IPS DF 6.9 (cell line): Measurements from ENCODE around the gene TMEM258.

Source experiments
- DNase-seq: peaks from one replicate; pipeline ENCODE4 v3.0.0-alpha.2; 2013; ENCODE audit warnings: low read depth, low spot score
- H3K27ac ChIP-seq: one replicate; pipeline ENCODE4 v1.5.1; 2013; ENCODE audit warnings: low read length, control low read depth
- H3K27me3 ChIP-seq: 2 replicates; pipeline ENCODE4 v1.6.1; 2013; ENCODE audit warnings: mild to moderate bottlenecking, low read length; ENCODE audit not compliant: control insufficient read depth, insufficient read depth
- H3K36me3 ChIP-seq: 2 replicates; pipeline ENCODE4 v1.6.1; 2013; ENCODE audit warnings: low read length; ENCODE audit not compliant: control insufficient read depth, insufficient read depth
- H3K4me1 ChIP-seq: 2 replicates; pipeline ENCODE4 v1.6.1; 2013; ENCODE audit warnings: low read length; ENCODE audit not compliant: control insufficient read depth, insufficient read depth
- H3K4me3 ChIP-seq: 2 replicates; pipeline ENCODE4 v1.5.1; 2013; ENCODE audit warnings: mild to moderate bottlenecking, low read length
- H3K9me3 ChIP-seq: 2 replicates; pipeline ENCODE4 v1.6.1; 2013; ENCODE audit warnings: low read length, inconsistent platforms; ENCODE audit not compliant: control insufficient read depth, insufficient read depth
- WGBS: extraction: QIAGEN DNeasy Blood & Tissue Kit; methylation state at CpG from one replicate; pipeline ENCODE4 v1.1.7; 2013; ENCODE audit warnings: mixed read lengths, missing lambda C conversion rate; ENCODE audit not compliant: insufficient read length, insufficient coverage; 5-methylcytosine and 5-hydroxymethylcytosine counted together

Gene TMEM258

DNA sequence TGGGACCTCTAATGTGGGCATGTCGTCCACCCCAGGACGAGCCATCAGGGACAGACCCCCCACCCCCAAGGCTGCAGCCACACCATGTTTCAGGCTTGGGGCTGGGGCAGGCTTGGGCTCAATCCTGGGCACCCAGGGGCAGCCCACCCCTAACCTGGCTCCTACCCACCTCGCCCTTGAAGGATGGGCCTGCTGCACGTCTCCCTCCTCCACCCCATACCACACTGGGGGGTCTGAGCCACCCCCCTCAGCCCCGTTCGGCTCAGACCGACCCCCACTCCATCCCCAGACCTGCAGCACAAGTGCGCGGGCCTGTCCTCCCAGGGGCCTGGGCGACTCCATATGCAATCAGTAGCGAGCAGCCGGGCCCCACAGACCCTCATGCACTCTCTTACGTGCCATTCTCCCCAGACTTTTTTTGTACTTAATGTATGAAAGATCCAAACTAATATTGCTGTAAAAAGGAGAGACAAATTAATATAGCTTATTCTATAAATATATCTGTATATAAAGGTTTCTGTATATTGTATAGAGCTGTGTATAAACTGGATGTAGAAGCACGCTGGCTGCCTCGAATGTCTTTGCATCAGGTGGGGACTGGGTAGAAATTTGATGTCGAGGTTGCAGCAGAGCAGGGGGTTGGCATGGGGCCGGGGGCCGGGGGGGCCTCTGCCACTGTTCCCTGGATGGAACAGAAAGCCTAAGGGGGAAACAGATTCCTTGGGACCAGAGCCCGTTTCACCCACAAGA lies 45.8 kb downstream of the TMEM258 start:
- WGBS, result no CpG with 5 or more reads among the region's 19 CpGs
- H3K9me3 ChIP-seq, result no peaks in the 10 kb centered on the region
- no peaks in the 10 kb centered on the region; the same call in 1 of the 2 replicates for H3K36me3 ChIP-seq
- peaks cover 5% of the 10 kb centered on the region for H3K4me1 ChIP-seq
- no peak overlapping the region for H3K4me3 ChIP-seq
- DNase-seq, result no peak
- no peak overlapping the region for H3K27ac ChIP-seq
- H3K27me3 ChIP-seq, result no peaks in the 10 kb centered on the region

DNA sequence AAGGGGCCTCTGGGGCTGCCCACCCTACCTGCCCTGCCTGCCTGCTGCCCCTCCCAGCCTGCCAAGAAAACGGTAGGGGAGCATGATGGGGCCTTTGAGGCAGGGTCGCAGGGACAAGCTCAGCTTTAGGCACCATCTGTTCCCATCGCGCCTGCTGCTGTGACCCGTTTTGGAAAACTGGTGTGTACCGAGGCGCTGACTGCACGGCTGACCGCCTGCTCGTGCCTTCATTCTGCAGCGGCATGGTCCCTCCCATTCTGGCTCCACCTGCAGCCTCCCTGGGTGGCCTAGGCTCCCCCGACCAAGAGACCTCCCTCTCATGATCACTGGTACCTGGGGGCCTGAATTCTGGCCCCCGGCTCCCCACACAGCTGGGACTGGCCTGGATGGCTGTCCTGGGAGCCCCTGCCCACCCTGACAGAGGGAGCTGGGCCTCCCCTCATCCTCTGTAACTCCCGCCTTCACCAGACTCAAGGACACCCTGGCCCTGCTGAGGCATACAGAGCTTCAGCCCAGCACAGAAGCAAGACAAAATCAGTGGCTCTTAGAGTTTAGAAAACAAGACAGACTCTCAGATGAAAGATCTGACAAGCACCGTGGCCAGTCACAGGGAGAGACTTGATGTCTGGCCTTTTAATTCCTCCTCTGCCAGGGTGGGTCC lies 46.5 kb downstream of the TMEM258 start:
- H3K4me1 ChIP-seq, result peaks cover 5% of the 10 kb centered on the region
- H3K27me3 ChIP-seq, result no peaks in the 10 kb centered on the region

DNA sequence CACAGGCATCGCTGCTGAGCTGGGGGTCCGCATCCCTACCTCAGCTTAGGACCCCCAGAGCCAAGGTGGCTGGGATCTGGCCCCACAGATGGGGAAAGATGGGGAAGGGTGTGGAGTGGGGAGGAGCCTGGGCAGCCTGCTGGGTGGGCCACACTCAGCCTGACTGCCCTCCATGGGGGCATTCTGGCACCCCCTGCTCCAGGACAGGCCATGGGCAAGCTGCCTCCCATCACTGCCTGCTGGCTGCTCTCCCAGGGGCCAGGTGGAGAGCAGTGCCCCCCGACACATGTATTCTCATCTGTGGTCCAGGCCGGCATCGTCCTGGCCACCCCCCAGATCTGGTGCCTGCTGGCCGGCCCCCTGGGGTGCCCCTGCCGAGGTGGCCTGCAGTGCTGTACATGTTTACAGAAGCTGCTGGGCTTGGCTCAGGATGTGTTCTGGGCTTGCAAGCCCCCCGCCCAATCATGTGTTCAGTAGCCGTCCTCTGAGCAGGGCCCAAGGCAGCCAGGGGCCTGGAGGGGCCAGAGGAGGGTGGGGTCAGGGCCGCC lies 47.7 kb downstream of the TMEM258 start:
- H3K27me3 ChIP-seq, result no peaks in the 10 kb centered on the region
- no peak for DNase-seq
- H3K9me3 ChIP-seq, result no peaks in the 10 kb centered on the region
- H3K4me3 ChIP-seq, result no peak overlapping the region
- peaks cover 2% of the 10 kb centered on the region for H3K4me1 ChIP-seq
- H3K36me3 ChIP-seq, result peaks cover 10% of the 10 kb centered on the region
- WGBS, result no CpG with 5 or more reads among the region's 10 CpGs
- H3K27ac ChIP-seq, result no peak overlapping the region

More for the DNA sequence above, 46.5 kb downstream of the TMEM258 start:
- H3K9me3 ChIP-seq, result no peaks in the 10 kb centered on the region
- WGBS, result no CpG with 5 or more reads among the region's 15 CpGs
- no peak overlapping the region for H3K4me3 ChIP-seq
- peaks cover 4% of the 10 kb centered on the region for H3K36me3 ChIP-seq
- H3K27ac ChIP-seq, result no peak overlapping the region
- DNase-seq, result no peak

DNA sequence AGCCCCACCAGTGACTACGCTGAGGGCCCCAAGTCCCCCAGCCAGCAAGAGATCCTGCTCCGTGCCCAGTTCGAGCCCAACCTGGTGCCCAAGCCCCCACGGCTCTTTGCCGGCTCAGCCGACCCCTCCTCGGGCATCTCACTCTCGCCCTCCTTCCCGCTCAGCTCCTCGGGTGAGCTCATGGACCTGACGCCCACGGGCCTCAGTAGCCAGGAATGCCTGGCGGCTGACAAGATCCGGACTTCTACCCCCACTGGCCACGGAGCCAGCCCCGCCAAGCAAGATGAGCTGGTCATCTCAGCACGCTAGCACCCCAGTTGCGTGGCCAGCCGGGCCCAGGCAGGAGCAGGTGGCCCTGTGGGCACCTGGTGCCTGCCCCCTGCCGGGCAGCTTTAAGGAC lies 48.2 kb downstream of the TMEM258 start:
- peaks cover 13% of the 10 kb centered on the region for H3K36me3 ChIP-seq
- WGBS, result no CpG with 5 or more reads among the region's 20 CpGs

DNA sequence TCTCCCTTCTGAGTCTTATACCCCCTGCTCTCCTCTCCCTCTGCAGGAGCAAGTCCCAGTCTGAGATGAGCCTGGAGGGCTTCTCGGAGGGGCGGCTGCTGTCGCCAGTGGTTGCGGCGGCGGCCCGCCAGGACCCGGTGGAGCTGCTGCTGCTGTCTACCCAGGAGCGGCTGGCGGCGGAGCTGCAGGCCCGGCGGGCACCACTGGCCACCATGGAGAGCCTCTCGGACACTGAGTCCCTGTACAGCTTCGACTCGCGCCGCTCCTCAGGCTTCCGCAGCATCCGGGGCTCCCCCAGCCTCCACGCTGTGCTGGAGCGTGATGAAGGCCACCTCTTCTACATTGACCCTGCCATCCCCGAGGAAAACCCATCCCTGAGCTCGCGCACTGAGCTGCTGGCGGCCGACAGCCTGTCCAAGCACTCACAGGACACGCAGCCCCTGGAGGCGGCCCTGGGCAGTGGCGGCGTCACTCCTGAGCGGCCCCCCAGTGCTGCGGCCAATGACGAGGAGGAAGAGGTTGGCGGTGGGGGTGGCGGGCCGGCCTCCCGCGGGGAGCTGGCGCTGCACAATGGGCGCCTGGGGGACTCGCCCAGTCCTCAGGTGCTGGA lies 48.8 kb downstream of the TMEM258 start:
- DNase-seq, result no peak
- no peak overlapping the region for H3K4me3 ChIP-seq
- peaks cover 13% of the 10 kb centered on the region for H3K36me3 ChIP-seq
- no peaks in the 10 kb centered on the region for H3K27me3 ChIP-seq
- H3K9me3 ChIP-seq, result no peaks in the 10 kb centered on the region
- no CpG with 5 or more reads among the region's 42 CpGs for WGBS
- H3K27ac ChIP-seq, result no peak overlapping the region
- no peaks in the 10 kb centered on the region; the same call in 1 of the 2 replicates for H3K4me1 ChIP-seq

More for the DNA sequence above, 48.2 kb downstream of the TMEM258 start:
- no peak overlapping the region for H3K27ac ChIP-seq
- DNase-seq, result no peak
- no peaks in the 10 kb centered on the region; the same call in none of the 2 replicates for H3K4me1 ChIP-seq
- no peak overlapping the region for H3K4me3 ChIP-seq
- no peaks in the 10 kb centered on the region for H3K9me3 ChIP-seq
- no peaks in the 10 kb centered on the region for H3K27me3 ChIP-seq

DNA sequence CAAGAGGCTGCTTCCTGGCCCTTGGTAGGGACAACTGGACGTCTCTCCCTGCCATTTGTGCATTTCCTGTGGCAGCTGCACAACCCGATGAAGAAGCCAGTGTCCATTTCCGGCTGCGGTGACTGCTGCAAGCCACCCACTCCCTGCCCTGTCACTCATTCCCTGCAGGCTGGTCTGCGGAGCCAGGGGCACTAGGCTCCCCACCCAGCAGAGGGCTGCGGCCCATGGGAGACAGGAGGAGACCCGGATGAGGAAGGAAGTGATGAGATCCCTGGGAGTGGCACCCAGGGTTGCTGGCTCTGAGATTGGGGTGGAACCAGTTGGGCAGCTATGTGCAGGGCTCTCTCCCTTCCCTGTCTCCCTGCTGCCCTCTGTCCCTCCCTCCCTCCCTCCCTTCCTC lies 50.0 kb downstream of the TMEM258 start:
- H3K36me3 ChIP-seq, result peaks cover 13% of the 10 kb centered on the region
- no peaks in the 10 kb centered on the region; the same call in 1 of the 2 replicates for H3K4me1 ChIP-seq
- H3K9me3 ChIP-seq, result no peaks in the 10 kb centered on the region
- no CpG with 5 or more reads among the region's 7 CpGs for WGBS
- no peak overlapping the region for H3K27ac ChIP-seq
- H3K27me3 ChIP-seq, result no peaks in the 10 kb centered on the region
- DNase-seq, result no peak
- H3K4me3 ChIP-seq, result no peak overlapping the region

DNA sequence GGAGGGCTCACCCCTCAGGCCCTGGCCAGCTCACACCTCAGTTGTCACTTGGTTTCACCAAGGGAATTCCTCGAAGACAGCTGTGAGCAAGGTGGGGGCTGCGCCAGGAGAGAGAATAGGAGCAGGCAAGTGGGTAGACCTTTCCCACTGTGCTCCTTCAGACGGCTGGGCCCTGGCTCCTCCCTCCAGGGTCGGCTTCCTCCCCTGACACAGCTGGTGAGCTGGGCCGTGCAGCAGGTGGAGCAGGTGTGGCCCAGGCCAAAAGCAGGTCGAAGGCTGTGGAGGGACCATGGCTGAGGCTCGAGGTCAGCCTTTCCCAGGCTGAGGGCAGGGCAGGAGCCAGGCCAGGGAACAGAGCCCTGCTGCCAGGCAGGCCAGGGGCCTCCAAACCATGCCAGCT lies 52.4 kb downstream of the TMEM258 start:
- Histone ChIP-seq H3K27me3 (no peaks in the 10 kb centered on the region), H3K4me1 (no peaks in the 10 kb centered on the region; the same call in 1 of the 2 replicates), H3K4me3 (no peak overlapping the region), H3K36me3 (peaks cover 19% of the 10 kb centered on the region), H3K27ac (no peak overlapping the region), H3K9me3 (no peaks in the 10 kb centered on the region)
- no CpG with 5 or more reads among the region's 7 CpGs for WGBS
- DNase-seq, result no peak

DNA sequence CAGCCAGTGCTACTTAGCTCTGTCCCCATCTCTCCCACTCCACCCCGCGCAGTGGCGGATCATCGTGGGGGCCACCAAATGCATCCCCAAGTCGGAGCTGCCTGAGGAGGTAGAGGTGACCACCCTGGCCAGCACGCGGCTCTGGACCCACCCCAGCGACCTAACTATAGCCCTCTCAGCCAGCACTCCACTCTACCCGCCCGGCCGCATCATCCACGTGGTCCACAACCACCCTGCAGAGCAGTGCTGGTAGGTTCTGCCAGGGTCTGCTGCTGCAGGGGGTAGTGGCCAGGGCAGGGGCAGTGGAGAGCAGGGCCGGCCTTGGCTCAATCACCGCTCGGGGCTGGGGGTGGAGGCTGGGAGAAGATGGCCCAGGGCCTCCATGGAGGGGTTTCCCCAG lies 53.0 kb downstream of the TMEM258 start:
- Histone ChIP-seq H3K4me3 (no peak overlapping the region), H3K4me1 (no peaks in the 10 kb centered on the region), H3K9me3 (no peaks in the 10 kb centered on the region), H3K27ac (no peak overlapping the region), H3K36me3 (peaks cover 19% of the 10 kb centered on the region), H3K27me3 (no peaks in the 10 kb centered on the region)
- WGBS, result no CpG with 5 or more reads among the region's 15 CpGs
- DNase-seq, result no peak
